DND-41 (cell line): ENCODE measurements around the gene TRNP1.

Experiments used
- ATAC-seq: fragments of 200-7000 bp; cut with Tn5 transposase; 3 replicates; pipeline ENCODE4 v1.9.1; 2021; ENCODE audit warnings: low read depth; ENCODE audit not compliant: insufficient read depth
- DNase-seq: peaks from one replicate; pipeline ENCODE4 v3.0.0-alpha.2; 2020
- H2AFZ ChIP-seq: 2 replicates; pipeline ENCODE4 v1.6.0; 2012; ENCODE audit warnings: low read depth, low read length
- H3K27ac ChIP-seq: 2 replicates; pipeline ENCODE4 v1.5.1; 2012; ENCODE audit warnings: low read length, inconsistent platforms
- H3K27me3 ChIP-seq: fragments of 200-600 bp; sonication (generic); 2 replicates; pipeline ENCODE4 v1.6.0; 2012; ENCODE audit warnings: low read length, mild to moderate bottlenecking, inconsistent platforms; ENCODE audit not compliant: insufficient read depth, poor library complexity
- H3K36me3 ChIP-seq: 2 replicates; pipeline ENCODE4 v1.5.1; 2012; ENCODE audit warnings: low read length, inconsistent platforms; ENCODE audit not compliant: insufficient read depth
- H3K4me1 ChIP-seq: 2 replicates; pipeline ENCODE4 v1.5.1; 2012; ENCODE audit warnings: mild to moderate bottlenecking, low read length; ENCODE audit not compliant: insufficient read depth
- H3K4me2 ChIP-seq: 2 replicates; pipeline ENCODE4 v1.6.0; 2012; ENCODE audit warnings: mild to moderate bottlenecking, moderate library complexity, low read length, inconsistent platforms; ENCODE audit not compliant: insufficient read depth
- H3K4me3 ChIP-seq, 2 experiments: fragments of 200-600 bp in 1 of 2; shearing (Covaris generic) in 1 of 2; 2 replicates each; pipeline ENCODE4 v1.5.1; 2012 to 2016; ENCODE audit warnings: inconsistent platforms in 2 of 2, low read length in 2 of 2, mild to moderate bottlenecking in 2 of 2, low read depth in 1 of 2, moderate library complexity in 1 of 2
- H3K79me2 ChIP-seq: 2 replicates; pipeline ENCODE4 v1.6.0; 2012; ENCODE audit warnings: low read length, inconsistent platforms; ENCODE audit not compliant: insufficient read depth
- H3K9ac ChIP-seq: 2 replicates; pipeline ENCODE4 v1.6.0; 2012; ENCODE audit warnings: low read depth, mild to moderate bottlenecking, inconsistent platforms, low read length, moderate library complexity
- H3K9me3 ChIP-seq: 2 replicates; pipeline ENCODE4 v1.5.1; 2012; ENCODE audit warnings: low read length, moderate library complexity, mild to moderate bottlenecking, inconsistent platforms; ENCODE audit not compliant: insufficient read depth, severe bottlenecking
- H4K20me1 ChIP-seq: 2 replicates; pipeline ENCODE4 v1.6.0; 2012; ENCODE audit warnings: low read length; ENCODE audit not compliant: insufficient read depth
- EZH2 ChIP-seq: IDR thresholded peaks from 3 replicates; pipeline ENCODE4 v1.6.1; 2012; ENCODE audit warnings: borderline replicate concordance, low read depth, mild to moderate bottlenecking, moderate library complexity, low read length, inconsistent platforms; ENCODE audit not compliant: severe bottlenecking
- TF ChIP-seq, protein P1 (sequence below): IDR thresholded peaks from 2 replicates; pipeline ENCODE4 v1.5.1; 2012; ENCODE audit warnings: borderline replicate concordance, low read length, moderate library complexity, mild to moderate bottlenecking; ENCODE audit not compliant: poor library complexity, severe bottlenecking; ENCODE audit errors: extremely low read depth

Gene TRNP1

DNA sequence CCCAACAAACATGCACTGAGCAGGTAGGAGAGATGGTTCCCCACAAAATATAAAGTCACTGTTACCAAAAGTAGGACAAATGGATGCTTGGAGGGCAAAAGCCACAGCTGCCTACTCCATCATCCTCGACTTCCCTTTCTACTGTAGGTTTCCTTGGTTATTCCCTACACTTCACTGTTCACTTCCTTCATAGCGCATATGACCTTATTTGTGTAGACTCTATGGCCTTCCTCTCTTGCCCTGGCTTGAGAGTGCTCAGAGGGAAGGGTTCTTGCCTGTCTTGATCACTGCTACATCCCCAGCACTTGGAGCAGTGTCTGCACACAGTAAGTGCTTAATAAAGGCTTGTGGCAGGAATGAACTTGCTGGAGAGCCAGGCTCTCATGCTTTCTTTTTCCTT lies 14.6 kb upstream of the TRNP1 start:
- Histone ChIP-seq H3K27ac (no peak overlapping the region), H2AFZ (no peak overlapping the region), H3K27me3 (peaks cover 6% of the 10 kb centered on the region), H3K36me3 (no peaks in the 10 kb centered on the region), H3K4me2 (no peak overlapping the region), H3K79me2 (no peaks in the 10 kb centered on the region), H3K4me3 (no peak overlapping the region), H3K9me3 (no peaks in the 10 kb centered on the region), H3K4me1 (no peaks in the 10 kb centered on the region), H4K20me1 (no peaks in the 10 kb centered on the region), H3K9ac (no peak overlapping the region)
- TF ChIP-seq, protein P1, sequence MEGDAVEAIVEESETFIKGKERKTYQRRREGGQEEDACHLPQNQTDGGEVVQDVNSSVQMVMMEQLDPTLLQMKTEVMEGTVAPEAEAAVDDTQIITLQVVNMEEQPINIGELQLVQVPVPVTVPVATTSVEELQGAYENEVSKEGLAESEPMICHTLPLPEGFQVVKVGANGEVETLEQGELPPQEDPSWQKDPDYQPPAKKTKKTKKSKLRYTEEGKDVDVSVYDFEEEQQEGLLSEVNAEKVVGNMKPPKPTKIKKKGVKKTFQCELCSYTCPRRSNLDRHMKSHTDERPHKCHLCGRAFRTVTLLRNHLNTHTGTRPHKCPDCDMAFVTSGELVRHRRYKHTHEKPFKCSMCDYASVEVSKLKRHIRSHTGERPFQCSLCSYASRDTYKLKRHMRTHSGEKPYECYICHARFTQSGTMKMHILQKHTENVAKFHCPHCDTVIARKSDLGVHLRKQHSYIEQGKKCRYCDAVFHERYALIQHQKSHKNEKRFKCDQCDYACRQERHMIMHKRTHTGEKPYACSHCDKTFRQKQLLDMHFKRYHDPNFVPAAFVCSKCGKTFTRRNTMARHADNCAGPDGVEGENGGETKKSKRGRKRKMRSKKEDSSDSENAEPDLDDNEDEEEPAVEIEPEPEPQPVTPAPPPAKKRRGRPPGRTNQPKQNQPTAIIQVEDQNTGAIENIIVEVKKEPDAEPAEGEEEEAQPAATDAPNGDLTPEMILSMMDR: no peak
- no peak for TF ChIP-seq EZH2
- DNase-seq (no peak), ATAC-seq (no peak)

DNA sequence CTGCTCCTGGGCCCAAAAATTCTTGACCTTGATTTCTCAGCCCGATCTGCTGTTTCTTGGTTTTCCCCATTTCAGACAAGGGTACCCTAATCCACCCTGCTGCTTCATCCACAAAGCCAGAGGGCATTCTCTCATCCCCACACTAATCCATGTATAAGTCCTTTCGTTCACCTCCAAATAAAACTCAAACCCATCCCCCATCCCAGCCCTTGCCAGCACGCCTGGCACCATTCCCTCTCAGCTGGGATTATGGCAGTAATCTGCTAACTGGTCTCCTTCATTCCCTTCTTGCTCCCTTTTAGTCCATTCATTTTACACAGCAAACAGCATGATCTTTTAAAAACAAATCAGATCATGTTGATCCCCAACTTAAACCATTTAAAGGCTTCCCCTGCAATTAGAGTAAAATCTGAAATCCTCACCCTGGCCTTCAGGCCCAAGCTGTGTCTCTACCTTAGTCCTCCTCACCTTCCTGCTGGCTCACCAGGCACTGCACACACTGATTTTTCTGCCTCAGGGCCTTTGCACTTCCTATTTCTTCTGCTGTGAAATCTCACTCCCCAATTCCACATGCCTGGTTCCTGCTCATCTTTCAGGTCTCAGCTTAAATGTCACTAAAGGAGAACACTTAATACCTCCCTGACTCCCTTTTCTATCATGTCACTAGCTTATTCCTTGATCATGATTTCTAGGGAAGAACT lies 12.2 kb upstream of the TRNP1 start:
- no peaks in the 10 kb centered on the region for H3K36me3 ChIP-seq
- no peak overlapping the region for H3K9ac ChIP-seq
- no peaks in the 10 kb centered on the region for H3K79me2 ChIP-seq
- no peaks in the 10 kb centered on the region for H3K9me3 ChIP-seq
- no peak overlapping the region for H3K4me2 ChIP-seq
- TF ChIP-seq EZH2: no peak
- TF ChIP-seq, protein P1: no peak
- H3K4me1 ChIP-seq: no peaks in the 10 kb centered on the region
- H3K27ac ChIP-seq: no peak overlapping the region
- H4K20me1 ChIP-seq: no peaks in the 10 kb centered on the region
- H3K4me3 ChIP-seq: no peak overlapping the region
- ATAC-seq (no peak), DNase-seq (no peak)
- H2AFZ ChIP-seq: no peak overlapping the region
- peaks cover 9% of the 10 kb centered on the region for H3K27me3 ChIP-seq

DNA sequence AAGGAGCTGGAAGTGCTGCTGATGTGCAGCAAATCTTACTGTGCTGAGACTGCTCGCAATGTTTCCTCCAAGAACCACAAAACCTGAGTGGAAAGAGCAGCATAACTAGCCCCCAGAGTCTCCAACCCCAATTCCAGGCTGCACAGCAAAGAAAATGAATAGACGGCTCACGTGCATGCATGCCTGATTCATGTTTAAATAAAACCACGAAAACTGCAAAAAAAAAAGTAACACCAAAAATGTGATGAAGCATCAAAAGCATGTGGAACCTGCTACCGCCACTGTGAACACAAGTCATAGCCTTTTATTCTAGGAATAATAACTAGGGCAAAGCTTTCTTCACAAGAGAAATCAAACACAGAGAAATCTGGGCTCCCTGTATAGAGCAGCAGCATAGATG lies 9.6 kb upstream of the TRNP1 start:
- no peak for ATAC-seq
- Histone ChIP-seq H3K4me1 (no peaks in the 10 kb centered on the region), H3K79me2 (no peaks in the 10 kb centered on the region), H3K9me3 (no peaks in the 10 kb centered on the region), H2AFZ (peak overlapping the region; percentile 34; the same call in 1 of the 2 replicates), H3K36me3 (no peaks in the 10 kb centered on the region), H3K4me3 (no peak overlapping the region), H3K27me3 (peaks cover 9% of the 10 kb centered on the region), H3K9ac (no peak overlapping the region), H4K20me1 (no peaks in the 10 kb centered on the region), H3K4me2 (no peak overlapping the region), H3K27ac (no peak overlapping the region)
- DNase-seq: no peak
- TF ChIP-seq, protein P1: no peak
- TF ChIP-seq EZH2: no peak
